HUES64 (cell line): ENCODE results near the gene BICC1.

Source experiments
- H3K27ac ChIP-seq: 2 replicates; pipeline ENCODE4 v1.7.0; 2013; ENCODE audit warnings: low read depth, low read length, inconsistent platforms
- H3K27me3 ChIP-seq: 2 replicates; pipeline ENCODE4 v1.6.1; 2013; ENCODE audit warnings: mild to moderate bottlenecking, low read length; ENCODE audit not compliant: insufficient read depth
- H3K36me3 ChIP-seq: 2 replicates; pipeline ENCODE4 v1.6.1; 2013; ENCODE audit warnings: mild to moderate bottlenecking, low read length; ENCODE audit not compliant: insufficient read depth
- H3K4me1 ChIP-seq: 2 replicates; pipeline ENCODE4 v1.6.1; 2013; ENCODE audit warnings: mild to moderate bottlenecking, low read length, moderate library complexity; ENCODE audit not compliant: insufficient read depth
- H3K4me3 ChIP-seq: 2 replicates; pipeline ENCODE4 v1.5.1; 2013; ENCODE audit warnings: mild to moderate bottlenecking, low read length, moderate library complexity
- H3K9ac ChIP-seq: 2 replicates; pipeline ENCODE4 v1.6.1; 2013; ENCODE audit warnings: mild to moderate bottlenecking, low read depth, low read length
- H3K9me3 ChIP-seq: 2 replicates; pipeline ENCODE4 v1.6.1; 2013; ENCODE audit warnings: low read depth, low read length; ENCODE audit not compliant: insufficient read depth
- WGBS: fragments of 150-250, 120-280 bp; methylation state at CpG from one replicate; pipeline ENCODE4 v1.1.7; 2013; ENCODE audit warnings: missing lambda C conversion rate; 5-methylcytosine and 5-hydroxymethylcytosine counted together

The BICC1 gene

GRCh38 chr10:58609532-58610150 lies 97.0 kb downstream of the BICC1 start:
- Histone ChIP-seq H3K4me3 (no peak overlapping the region), H3K9ac (no peak overlapping the region), H3K4me1 (no peaks in the 10 kb centered on the region), H3K27me3 (no peaks in the 10 kb centered on the region), H3K27ac (no peak overlapping the region), H3K9me3 (no peaks in the 10 kb centered on the region), H3K36me3 (no peaks in the 10 kb centered on the region)
- 93% methylated on average over 6 of the region's 6 CpGs for WGBS

GRCh38 chr10:58615237-58615935 lies 102.7 kb downstream of the BICC1 start:
- H3K27me3 ChIP-seq = no peaks in the 10 kb centered on the region
- WGBS = 95% methylated on average over 14 of the region's 14 CpGs
- H3K4me3 ChIP-seq = no peak overlapping the region
- no peak overlapping the region for H3K27ac ChIP-seq
- no peaks in the 10 kb centered on the region for H3K36me3 ChIP-seq
- H3K4me1 ChIP-seq = no peaks in the 10 kb centered on the region
- no peaks in the 10 kb centered on the region for H3K9me3 ChIP-seq
- H3K9ac ChIP-seq = no peak overlapping the region

- no peaks in the 10 kb centered on the region for H3K27me3 ChIP-seq
- no peaks in the 10 kb centered on the region for H3K36me3 ChIP-seq
- 96% methylated on average over 14 of the region's 14 CpGs for WGBS
- H3K4me1 ChIP-seq = no peaks in the 10 kb centered on the region
- H3K27ac ChIP-seq = no peak overlapping the region
- H3K4me3 ChIP-seq = no peak overlapping the region
- H3K9ac ChIP-seq = no peak overlapping the region
- no peaks in the 10 kb centered on the region for H3K9me3 ChIP-seq
Measured at GRCh38 chr10:58618158-58618676, 105.5 kb downstream of the BICC1 start.

- Histone ChIP-seq H3K36me3 (no peaks in the 10 kb centered on the region), H3K9me3 (no peaks in the 10 kb centered on the region), H3K27me3 (no peaks in the 10 kb centered on the region), H3K27ac (no peak overlapping the region), H3K4me1 (no peaks in the 10 kb centered on the region), H3K4me3 (no peak overlapping the region), H3K9ac (no peak overlapping the region)
- 91% methylated on average over 7 of the region's 7 CpGs for WGBS
Measured at GRCh38 chr10:58621379-58622077, 108.9 kb downstream of the BICC1 start.

GRCh38 chr10:58622246-58622645 lies 109.6 kb downstream of the BICC1 start:
- WGBS = 91% methylated on average over 1 of the region's 1 CpG
- Histone ChIP-seq H3K9ac (no peak overlapping the region), H3K27ac (no peak overlapping the region)

GRCh38 chr10:58625070-58625469 lies 112.4 kb downstream of the BICC1 start:
- no peaks in the 10 kb centered on the region for H3K27me3 ChIP-seq
- 96% methylated on average over 3 of the region's 3 CpGs for WGBS
- no peaks in the 10 kb centered on the region for H3K9me3 ChIP-seq
- no peak overlapping the region for H3K27ac ChIP-seq
- no peak overlapping the region for H3K4me3 ChIP-seq
- H3K36me3 ChIP-seq = no peaks in the 10 kb centered on the region
- no peak overlapping the region for H3K9ac ChIP-seq
- peaks cover 11% of the 10 kb centered on the region; the same call in 1 of the 2 replicates for H3K4me1 ChIP-seq

More at GRCh38 chr10:58622246-58622645, 109.6 kb downstream of the BICC1 start:
- Histone ChIP-seq H3K4me1 (no peaks in the 10 kb centered on the region), H3K27me3 (no peaks in the 10 kb centered on the region), H3K9me3 (no peaks in the 10 kb centered on the region), H3K4me3 (no peak overlapping the region), H3K36me3 (no peaks in the 10 kb centered on the region)

GRCh38 chr10:58627392-58627791 lies 114.7 kb downstream of the BICC1 start:
- Histone ChIP-seq H3K36me3 (no peaks in the 10 kb centered on the region), H3K27me3 (no peaks in the 10 kb centered on the region), H3K27ac (no peak overlapping the region), H3K9me3 (no peaks in the 10 kb centered on the region), H3K4me3 (no peak overlapping the region), H3K9ac (no peak overlapping the region), H3K4me1 (peaks cover 34% of the 10 kb centered on the region)
- WGBS = 100% methylated on average over 1 of the region's 6 CpGs

- 80% methylated on average over 1 of the region's 2 CpGs for WGBS
- no peaks in the 10 kb centered on the region for H3K9me3 ChIP-seq
- peaks cover 37% of the 10 kb centered on the region for H3K4me1 ChIP-seq
- no peak overlapping the region for H3K4me3 ChIP-seq
- no peaks in the 10 kb centered on the region for H3K27me3 ChIP-seq
- H3K9ac ChIP-seq = no peak overlapping the region
- peak overlapping the region; percentile 11; the same call in 1 of the 2 replicates for H3K27ac ChIP-seq
- H3K36me3 ChIP-seq = no peaks in the 10 kb centered on the region
Measured at GRCh38 chr10:58631715-58632114, 119.0 kb downstream of the BICC1 start.

GRCh38 chr10:58632216-58632615 lies 119.5 kb downstream of the BICC1 start:
- WGBS = 71% methylated on average over 4 of the region's 4 CpGs
- peaks cover 37% of the 10 kb centered on the region for H3K4me1 ChIP-seq
- H3K9ac ChIP-seq = no peak overlapping the region
- H3K36me3 ChIP-seq = no peaks in the 10 kb centered on the region
- no peak overlapping the region for H3K27ac ChIP-seq
- H3K9me3 ChIP-seq = no peaks in the 10 kb centered on the region
- H3K27me3 ChIP-seq = no peaks in the 10 kb centered on the region
- H3K4me3 ChIP-seq = no peak overlapping the region

GRCh38 chr10:58637352-58637751 lies 124.7 kb downstream of the BICC1 start:
- Histone ChIP-seq H3K27me3 (no peaks in the 10 kb centered on the region), H3K4me1 (peaks cover 18% of the 10 kb centered on the region), H3K36me3 (no peaks in the 10 kb centered on the region), H3K9me3 (no peaks in the 10 kb centered on the region), H3K9ac (no peak overlapping the region), H3K27ac (no peak overlapping the region), H3K4me3 (no peak overlapping the region)
- WGBS = 96% methylated on average over 5 of the region's 5 CpGs

GRCh38 chr10:58638388-58638787 lies 125.7 kb downstream of the BICC1 start:
- H3K27me3 ChIP-seq = no peaks in the 10 kb centered on the region
- no peak overlapping the region for H3K27ac ChIP-seq
- no peaks in the 10 kb centered on the region for H3K36me3 ChIP-seq
- H3K9me3 ChIP-seq = no peaks in the 10 kb centered on the region
- no peak overlapping the region for H3K4me3 ChIP-seq
- WGBS = 90% methylated on average over 5 of the region's 5 CpGs
- peaks cover 14% of the 10 kb centered on the region for H3K4me1 ChIP-seq
- no peak overlapping the region for H3K9ac ChIP-seq
